RWPE1 (cell line): Measurements from ENCODE around the gene SULT1A1.
"Not testable (repeated sequence)": the region's sequence is repeated elsewhere in the genome, so short reads cannot be mapped to it uniquely, and the experiment has no call there.

Experiments used
- CTCF ChIA-PET: fragments of 350-600 bp; sonication (Branson Sonifier 250); formaldehyde crosslinking; extraction: SDS; loops from one replicate; lab custom pipeline; 2021; lab: Yijun Ruan, JAX
- POLR2A ChIA-PET: fragments of 400-600 bp; formaldehyde crosslinking; extraction: SDS; loops from one replicate; lab custom pipeline; 2020; ENCODE audit warnings: antibody characterized with exemption; ENCODE audit not compliant: low non-redundant PET; lab: Yijun Ruan, JAX
- DNase-seq: peaks from one replicate; pipeline ENCODE4 v3.0.0; 2012; ENCODE audit warnings: low spot score
- H3K27ac ChIP-seq: fragments of 450-650 bp; 2 replicates; pipeline ENCODE4 v1.5.1; 2017
- CTCF ChIP-seq: fragments of 450-650 bp; conservative IDR thresholded peaks from 2 replicates; pipeline ENCODE4 v1.5.1; 2017; ENCODE audit warnings: low read depth, mild to moderate bottlenecking

Gene SULT1A1

DNA sequence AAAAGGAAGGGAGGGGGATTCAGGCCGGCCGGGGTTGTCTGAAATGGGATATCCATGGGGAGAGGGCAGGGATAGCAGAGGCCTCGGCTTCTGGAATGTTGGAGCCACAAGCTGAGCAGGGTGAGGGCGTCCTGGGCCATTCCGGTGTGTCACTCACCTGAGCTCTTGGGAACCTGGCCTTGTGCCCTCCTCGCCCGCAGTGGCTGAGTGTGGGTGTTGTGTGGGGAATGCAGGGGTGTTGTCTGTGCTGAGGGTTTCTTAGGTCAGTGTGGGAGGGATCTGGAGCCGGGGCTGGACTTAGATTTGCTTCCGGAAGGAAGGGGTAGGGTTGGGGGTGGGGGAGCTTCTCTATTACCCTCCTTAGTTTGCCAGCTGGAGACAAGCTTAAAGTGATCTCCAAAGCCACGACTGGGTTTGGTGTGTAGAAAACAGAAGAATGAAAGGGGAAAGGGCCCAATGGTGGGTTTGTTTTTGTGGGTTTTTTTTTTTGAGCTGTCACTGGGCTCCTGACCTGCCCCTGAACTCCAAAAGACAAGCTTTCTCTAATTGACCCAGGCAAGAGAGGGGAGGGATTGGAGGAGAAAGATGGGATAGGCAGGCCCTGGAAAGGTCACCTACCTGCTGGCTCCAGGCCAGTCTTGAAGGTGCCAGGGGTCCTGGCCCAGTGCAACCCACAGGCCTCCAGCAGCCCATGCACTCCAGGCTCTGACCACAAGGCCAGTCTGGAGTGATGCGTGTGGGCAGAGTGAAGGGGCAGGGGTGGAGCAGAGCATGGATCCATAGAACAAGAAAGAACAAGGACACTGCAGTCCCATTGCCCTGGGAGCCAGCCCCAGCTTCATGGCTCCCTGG is 12.8 kb downstream of the SULT1A1 start, which contains the start of gene SULT1A2:
TSS of gene SULT1A2 (minus strand) at position 211 of the 852 bp plus-strand sequence. CDS start 1,120 bp downstream, outside the sequence.
- no peak for TF ChIP-seq CTCF
- H3K27ac ChIP-seq: no peak within 1 kb of the TSS; the same call in 1 of the 2 replicates
- peak; percentile 30 for DNase-seq
- ChIA-PET CTCF (no interaction called here), POLR2A (interaction anchor here (1.4 kb wide), 1 partner anchor 14 kb away, joined by 6 read pairs; no protein-coding TSS in a partner anchor)

DNA sequence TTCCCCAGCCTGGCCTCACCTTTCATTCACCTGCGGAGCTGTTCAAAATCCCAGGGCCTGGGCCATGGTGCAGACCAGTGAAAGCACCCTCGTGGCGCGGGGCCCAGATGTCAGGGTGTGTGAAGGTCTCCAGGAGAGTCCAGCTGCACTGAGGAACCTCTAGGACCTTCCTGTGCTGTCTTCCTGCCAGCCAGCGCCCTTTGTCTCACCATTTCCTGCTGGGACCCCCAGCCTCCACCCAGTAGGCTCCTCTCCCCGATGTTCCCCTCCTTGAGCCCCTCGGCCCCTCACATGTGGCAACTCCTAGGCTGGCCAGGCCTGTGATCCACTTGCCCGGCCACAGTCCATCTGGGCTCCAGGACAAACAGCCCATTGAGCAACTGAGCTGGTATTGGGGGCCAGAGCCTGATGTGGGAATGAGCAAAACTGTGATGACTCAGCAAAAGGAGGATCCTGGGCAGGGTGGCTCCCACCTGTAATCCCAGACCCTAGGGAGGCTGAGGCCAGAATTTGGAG is 13.7 kb downstream of the SULT1A1 start:
- no peak for TF ChIP-seq CTCF
- DNase-seq: no peak
- H3K27ac ChIP-seq: no peak overlapping the region; the same call in 1 of the 2 replicates
- ChIA-PET CTCF (no interaction called here), POLR2A (no interaction called here)

- POLR2A ChIA-PET, CTCF ChIA-PET, H3K27ac ChIP-seq, DNase-seq: not testable (repeated sequence)
These were observed 14.4 kb downstream of the SULT1A1 start for GRCh38 chr16:28595451-28595850.

DNA sequence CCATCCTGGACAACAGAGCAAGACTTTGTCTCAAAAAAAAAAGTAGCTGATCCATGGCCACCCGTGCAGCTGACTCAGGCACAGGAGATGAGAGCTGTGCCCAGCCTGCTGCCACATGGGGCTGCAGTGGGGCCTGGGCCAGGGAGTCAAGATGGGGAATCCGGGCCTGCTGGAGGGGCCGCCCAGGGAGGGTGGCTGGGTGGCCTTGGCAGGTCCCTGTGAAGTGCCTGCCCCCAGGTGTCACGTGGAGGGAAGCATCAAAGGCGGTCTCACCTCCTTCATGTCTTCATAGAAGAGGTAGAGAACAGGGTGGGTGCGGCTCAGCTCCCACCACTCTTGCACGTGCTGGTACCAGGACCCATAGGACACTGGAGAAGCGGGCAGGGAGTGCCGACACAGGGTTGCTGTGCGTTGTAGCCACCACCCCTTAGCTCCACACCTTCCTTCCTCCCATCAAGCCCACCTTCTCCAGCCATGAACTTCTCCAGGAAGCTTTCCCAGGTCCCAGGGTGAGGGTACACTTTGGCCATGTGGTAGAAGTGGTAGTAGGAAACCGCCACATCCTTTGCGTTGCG is 16.8 kb downstream of the SULT1A1 start:
- ChIA-PET CTCF (interaction anchor here (0.7 kb wide), 1 partner anchor 80 kb away, joined by 3 read pairs; no protein-coding TSS in a partner anchor), POLR2A (no interaction called here)
- DNase-seq: no peak
- H3K27ac ChIP-seq: no peak overlapping the region
- TF ChIP-seq CTCF: no peak

DNA sequence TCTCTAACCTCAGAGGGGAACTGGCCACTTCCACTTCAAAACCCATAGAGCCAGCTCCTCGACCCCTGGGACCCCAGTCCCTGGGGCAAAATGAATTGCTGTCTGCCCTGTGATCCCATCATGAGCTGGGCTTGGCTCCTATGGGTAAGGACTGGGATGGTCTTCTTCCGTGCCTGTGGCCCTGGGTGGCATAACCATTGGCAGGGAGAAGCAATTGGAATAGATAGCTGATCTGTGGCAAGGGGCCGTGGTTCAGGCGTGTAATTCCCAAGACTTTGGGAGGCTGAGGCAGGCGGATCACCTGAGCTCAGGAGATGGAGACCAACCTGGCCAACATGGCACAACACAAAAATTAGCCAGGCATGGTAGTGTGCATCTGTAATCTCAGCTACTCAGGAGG is 17.3 kb downstream of the SULT1A1 start:
- ChIA-PET CTCF (no interaction called here), POLR2A (no interaction called here)
- H3K27ac ChIP-seq: no peak overlapping the region
- no peak for DNase-seq
- no peak for TF ChIP-seq CTCF

DNA sequence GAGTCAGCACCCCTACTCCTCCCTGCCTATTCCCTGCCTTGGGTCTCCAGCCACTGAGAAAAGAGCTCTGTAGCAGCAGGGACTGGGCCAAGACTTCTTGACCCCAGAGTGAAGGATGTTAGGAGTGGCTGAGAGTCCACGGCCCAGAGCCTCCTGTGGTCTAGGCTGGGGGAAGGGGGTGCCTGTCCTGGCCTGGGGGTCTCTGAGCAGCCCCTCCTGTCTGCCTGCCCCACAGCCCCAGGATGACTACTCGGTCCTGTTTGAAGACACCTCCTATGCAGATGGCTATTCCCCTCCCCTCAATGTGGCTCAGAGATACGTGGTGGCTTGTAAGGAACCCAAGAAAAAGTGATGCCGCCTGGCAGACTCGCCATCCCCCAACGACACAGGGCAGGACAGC is 18.5 kb downstream of the SULT1A1 start:
- DNase-seq: no peak
- no peak for TF ChIP-seq CTCF
- ChIA-PET CTCF (interaction anchor here (0.6 kb wide), 1 partner anchor 19 kb away, joined by 3 read pairs; no protein-coding TSS in a partner anchor), POLR2A (no interaction called here)
- H3K27ac ChIP-seq: no peak overlapping the region
